VCaP (cell line): Measurements from ENCODE around the gene CREB3L1.

Source experiments
- H3K27ac ChIP-seq: fragments of 450-650 bp; 2 replicates; pipeline ENCODE4 v1.5.1; 2017
- TF ChIP-seq, protein P1 (sequence below): fragments of 450-650 bp; conservative IDR thresholded peaks from 2 replicates; pipeline ENCODE4 v1.5.1; 2017; ENCODE audit warnings: mild to moderate bottlenecking, moderate library complexity

The CREB3L1 gene

DNA sequence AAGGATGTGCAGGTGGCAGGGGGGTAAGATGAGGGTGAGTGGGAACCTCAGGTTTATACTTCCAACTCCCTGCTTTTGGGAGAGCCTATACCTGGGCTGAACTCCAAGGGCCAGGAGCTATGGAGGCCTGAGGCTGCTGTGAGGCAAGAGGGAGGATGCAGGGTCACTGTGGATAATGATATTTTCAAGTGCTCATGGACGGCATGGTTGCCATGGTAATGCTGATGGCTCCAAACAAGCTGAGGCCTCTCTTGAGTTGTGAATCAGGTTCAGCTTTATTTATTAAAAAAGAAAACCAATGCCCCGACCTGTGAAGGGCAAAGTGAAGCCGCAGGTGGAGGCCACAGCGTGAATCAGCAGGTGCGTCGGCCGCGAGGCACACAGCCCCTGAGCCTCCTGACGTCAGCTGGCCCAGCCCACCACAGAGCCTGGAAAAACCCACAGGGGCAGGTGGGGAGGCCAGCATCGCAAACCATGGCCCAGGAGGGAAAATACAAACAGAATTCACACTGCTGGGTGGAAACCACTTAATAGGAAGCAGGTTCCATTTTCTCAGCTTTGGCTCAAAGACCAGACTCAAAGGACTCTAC lies 17.4 kb upstream of the CREB3L1 start:
- TF ChIP-seq, protein P1, sequence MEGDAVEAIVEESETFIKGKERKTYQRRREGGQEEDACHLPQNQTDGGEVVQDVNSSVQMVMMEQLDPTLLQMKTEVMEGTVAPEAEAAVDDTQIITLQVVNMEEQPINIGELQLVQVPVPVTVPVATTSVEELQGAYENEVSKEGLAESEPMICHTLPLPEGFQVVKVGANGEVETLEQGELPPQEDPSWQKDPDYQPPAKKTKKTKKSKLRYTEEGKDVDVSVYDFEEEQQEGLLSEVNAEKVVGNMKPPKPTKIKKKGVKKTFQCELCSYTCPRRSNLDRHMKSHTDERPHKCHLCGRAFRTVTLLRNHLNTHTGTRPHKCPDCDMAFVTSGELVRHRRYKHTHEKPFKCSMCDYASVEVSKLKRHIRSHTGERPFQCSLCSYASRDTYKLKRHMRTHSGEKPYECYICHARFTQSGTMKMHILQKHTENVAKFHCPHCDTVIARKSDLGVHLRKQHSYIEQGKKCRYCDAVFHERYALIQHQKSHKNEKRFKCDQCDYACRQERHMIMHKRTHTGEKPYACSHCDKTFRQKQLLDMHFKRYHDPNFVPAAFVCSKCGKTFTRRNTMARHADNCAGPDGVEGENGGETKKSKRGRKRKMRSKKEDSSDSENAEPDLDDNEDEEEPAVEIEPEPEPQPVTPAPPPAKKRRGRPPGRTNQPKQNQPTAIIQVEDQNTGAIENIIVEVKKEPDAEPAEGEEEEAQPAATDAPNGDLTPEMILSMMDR: no peak
- H3K27ac ChIP-seq: no peak overlapping the region

DNA sequence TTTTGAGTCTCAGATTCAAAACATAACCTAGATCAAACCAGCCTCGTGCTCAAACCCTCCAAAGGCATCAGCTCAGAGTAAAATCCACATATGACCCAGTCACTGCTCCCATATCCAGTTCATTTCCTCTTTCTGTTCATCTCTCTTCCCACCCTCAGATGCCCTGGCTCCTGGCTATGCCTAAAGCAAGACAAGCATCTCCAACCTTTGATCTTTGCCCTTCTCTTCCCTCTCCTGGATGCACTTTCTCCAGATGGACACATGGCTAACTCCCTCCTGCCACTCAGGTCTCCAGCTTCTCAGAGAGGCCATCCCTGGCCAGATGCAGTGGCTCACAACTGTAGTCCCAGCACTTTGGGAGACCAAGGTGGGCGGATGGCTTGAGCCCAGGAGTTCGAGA lies 14.3 kb upstream of the CREB3L1 start:
- H3K27ac ChIP-seq: no peak overlapping the region

DNA sequence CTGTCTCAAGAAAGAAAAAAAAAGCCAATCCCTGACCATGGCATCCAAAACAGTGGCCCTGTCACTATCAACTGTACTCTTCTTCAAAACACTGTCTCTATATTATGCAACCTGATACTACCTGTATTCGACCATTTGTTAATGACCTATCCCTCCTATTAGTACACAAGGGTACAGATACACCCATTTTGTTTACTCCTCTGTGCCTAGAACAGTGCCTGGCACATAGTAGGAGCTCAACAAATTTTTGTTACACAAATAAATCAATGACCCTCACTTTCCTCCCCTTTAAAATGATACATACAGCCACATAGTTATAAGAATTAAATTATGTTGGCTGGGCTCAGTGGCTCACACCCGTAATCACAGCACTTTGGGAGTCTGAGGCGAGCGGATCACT lies 13.4 kb upstream of the CREB3L1 start:
- no peak overlapping the region for H3K27ac ChIP-seq
- TF ChIP-seq, protein P1: no peak

More for the DNA sequence above, 14.3 kb upstream of the CREB3L1 start:
- TF ChIP-seq, protein P1: no peak

DNA sequence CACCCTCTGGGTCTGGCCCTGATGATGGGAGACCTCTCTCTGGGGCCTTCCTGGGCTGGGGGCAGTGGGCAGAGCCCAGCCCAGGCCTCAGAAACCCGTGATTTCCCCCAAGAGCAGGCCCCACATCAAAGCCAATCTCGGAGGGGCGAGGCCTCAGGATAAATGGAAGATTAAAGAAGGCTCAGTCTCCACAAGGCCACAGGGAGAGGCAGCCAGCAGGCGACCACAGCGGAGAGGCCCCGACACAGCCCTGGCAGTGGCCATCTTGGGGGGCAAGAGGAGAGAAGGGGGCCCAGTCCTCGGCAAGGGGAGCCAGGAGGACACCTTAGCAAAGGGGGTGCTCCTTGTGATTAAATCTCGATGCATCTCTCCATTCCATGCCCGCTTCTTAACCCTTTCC lies 12.5 kb upstream of the CREB3L1 start:
- no peak overlapping the region for H3K27ac ChIP-seq
- TF ChIP-seq, protein P1: no peak

DNA sequence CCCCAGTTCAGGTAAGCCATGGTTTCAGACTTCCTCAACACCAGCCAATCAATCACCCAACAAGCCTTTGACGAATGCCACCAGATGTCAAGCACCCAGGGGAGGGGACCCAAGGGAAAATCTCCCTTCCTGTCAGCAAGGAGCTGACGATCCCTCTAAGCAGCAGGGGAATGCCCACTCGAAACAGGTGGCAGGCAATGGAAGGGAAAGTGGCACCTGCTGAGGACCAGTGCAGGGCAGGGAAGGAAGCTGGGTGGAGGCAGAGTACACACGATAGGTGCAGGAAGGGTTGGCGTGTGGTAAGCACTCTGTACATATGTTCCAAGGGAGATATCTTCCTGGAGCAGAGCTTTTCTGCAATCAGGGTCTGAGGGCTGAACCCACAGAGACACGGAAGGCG lies 11.7 kb upstream of the CREB3L1 start:
- no peak overlapping the region for H3K27ac ChIP-seq
- TF ChIP-seq, protein P1: no peak

DNA sequence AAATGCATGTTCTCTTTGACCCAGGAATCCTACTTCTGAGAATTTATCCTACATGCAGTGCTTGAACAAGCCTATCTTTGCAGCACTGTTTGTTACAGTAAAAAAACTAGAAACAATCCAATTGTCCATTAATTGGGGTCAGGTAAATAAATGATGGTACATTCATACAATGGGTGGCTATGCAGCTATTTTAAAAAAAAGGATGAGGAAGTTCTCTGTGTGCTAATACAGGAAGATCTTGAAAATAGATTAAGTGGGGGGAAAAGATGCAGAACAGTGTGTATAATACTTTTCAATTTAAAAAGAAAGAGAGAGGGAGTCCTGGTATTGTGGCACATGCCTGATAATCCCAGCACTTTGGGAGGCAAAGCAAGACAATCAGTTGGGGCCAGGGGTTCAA lies 9.5 kb upstream of the CREB3L1 start:
- TF ChIP-seq, protein P1: no peak
- peak overlapping the region; percentile 73 for H3K27ac ChIP-seq

DNA sequence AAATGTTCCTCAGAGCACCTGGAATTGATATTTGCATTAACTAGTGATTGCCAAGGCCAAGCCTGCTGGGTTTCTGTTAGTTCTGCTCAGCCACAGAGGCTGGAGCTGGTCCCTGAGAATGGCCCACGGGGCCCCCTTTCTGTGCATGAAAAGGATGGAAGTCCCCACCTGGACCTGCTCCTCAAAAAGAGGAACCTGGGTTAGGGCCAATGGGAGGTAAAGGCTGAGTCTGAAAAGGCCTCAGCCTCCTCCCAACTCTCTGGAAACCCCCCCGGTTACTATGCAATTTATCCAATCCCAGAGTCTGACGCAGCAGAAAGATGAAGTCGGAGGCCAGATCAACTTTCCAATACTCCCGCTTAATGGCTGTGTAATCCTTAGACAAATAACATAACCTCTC lies 6.8 kb upstream of the CREB3L1 start:
- H3K27ac ChIP-seq: peak overlapping the region; percentile 88
- TF ChIP-seq, protein P1: no peak

DNA sequence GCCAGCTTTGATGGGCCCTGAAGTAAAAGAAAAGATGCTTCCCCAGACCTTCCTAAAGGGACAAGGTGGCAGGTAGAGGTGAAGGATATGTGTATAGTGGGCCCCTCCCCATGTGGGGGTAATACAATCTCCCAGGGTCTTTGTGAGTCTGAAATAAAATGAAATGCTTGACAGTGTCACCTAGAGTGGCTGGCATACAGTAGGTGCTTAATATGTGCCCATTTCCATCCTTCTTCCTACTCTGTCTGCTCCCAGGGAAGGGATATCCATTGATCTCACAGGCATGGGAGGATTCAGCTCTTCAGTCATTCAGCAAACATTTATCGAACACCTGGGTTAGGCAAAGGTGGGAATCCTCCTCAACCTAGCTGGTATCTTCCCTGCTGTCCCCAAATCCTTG lies 6.1 kb upstream of the CREB3L1 start:
- peak overlapping the region; percentile 88 for H3K27ac ChIP-seq
- TF ChIP-seq, protein P1: no peak
